ENCODE results near the gene PLEKHG3.

The PLEKHG3 gene

GRCh38 chr14:64703395-64704142 is 655 bp upstream of the PLEKHG3 start:
- H3K27ac ChIP-seq = peak overlapping the region; percentile 90
- TF ChIP-seq, protein P1, sequence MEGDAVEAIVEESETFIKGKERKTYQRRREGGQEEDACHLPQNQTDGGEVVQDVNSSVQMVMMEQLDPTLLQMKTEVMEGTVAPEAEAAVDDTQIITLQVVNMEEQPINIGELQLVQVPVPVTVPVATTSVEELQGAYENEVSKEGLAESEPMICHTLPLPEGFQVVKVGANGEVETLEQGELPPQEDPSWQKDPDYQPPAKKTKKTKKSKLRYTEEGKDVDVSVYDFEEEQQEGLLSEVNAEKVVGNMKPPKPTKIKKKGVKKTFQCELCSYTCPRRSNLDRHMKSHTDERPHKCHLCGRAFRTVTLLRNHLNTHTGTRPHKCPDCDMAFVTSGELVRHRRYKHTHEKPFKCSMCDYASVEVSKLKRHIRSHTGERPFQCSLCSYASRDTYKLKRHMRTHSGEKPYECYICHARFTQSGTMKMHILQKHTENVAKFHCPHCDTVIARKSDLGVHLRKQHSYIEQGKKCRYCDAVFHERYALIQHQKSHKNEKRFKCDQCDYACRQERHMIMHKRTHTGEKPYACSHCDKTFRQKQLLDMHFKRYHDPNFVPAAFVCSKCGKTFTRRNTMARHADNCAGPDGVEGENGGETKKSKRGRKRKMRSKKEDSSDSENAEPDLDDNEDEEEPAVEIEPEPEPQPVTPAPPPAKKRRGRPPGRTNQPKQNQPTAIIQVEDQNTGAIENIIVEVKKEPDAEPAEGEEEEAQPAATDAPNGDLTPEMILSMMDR (conservative IDR thresholded peaks at IDR 0.05) = no peak
- no peak for TF ChIP-seq ZFX (IDR thresholded peaks at IDR 0.05)

DNA sequence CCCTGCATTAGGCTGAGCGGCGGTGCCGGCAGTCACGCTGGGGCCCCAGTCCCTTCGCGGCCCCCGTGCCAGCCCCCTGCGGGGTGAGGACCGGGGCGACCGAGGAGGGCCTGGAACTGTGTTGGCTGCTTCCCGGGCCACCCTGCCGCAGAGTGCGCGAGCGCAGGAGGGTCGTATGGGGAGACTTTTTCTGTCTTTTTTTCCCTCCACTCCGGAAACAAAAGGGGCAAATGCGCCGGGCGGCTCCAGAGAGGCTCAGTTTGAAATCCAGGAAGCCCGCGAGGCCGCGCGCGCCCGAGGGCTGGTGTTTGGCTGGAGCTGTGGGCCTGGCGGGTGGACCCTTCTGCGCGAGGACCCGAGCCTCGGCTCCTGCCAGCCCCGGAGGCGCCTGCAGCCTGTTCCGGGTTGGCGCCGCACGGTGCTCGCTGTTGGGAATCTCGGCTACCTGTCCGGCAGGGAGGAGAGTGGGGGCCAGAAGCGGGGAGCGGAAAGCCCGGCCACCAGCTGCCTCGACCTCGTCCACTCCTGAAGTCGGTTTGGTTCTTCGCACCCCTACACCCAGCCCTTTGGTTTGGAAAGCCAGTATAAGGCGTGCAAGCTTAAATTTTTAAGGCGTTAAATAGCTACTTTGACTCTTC is 638 bp downstream of the PLEKHG3 start:
- H3K27ac ChIP-seq = peak overlapping the region; percentile 90
- TF ChIP-seq ZFX (IDR thresholded peaks at IDR 0.05) = peak; percentile 62
- TF ChIP-seq, protein P1 (conservative IDR thresholded peaks at IDR 0.05) = no peak

DNA sequence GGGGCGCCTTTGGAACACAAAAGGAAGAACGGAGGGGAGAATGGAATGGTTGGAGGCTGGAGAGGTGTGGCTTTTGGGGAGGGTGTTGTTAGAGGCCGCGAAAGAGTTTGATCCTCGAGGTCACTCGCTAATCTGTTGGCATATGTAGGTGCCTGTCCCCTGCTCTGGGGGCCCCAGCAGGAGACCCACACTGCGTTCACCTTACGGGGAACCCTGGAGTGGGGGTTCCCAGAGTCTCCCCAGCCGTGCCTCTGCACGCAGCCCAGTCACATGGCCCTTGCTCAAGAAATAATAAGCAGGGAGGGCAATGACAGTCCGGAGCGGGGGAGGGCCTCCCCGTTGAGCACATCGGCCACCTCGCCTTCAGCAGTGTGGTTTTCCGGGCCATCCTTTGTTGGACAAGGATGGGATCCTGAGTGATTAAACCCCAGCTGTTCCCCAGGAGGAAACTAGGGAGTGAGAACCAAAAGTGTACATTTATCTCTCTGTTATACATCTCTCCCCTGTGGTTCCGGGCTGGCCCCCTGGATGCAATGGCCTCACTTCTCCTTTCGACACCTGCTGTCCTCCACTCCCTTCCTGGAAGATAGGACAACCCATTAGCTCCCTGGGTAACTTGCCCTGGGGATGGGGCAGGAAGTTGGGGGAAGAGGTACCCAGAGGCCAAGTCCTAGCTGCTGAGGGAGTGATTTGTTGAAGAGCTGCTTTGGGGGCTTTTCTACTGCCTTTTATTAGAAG is 1.3 kb downstream of the PLEKHG3 start:
- TF ChIP-seq ZFX (IDR thresholded peaks at IDR 0.05) = no peak
- TF ChIP-seq, protein P1 (conservative IDR thresholded peaks at IDR 0.05) = no peak
- peak overlapping the region; percentile 90 for H3K27ac ChIP-seq

GRCh38 chr14:64706119-64706592 is 1.9 kb downstream of the PLEKHG3 start:
- no peak for TF ChIP-seq ZFX (IDR thresholded peaks at IDR 0.05)
- TF ChIP-seq, protein P1 (conservative IDR thresholded peaks at IDR 0.05) = no peak
- no peak overlapping the region for H3K27ac ChIP-seq

DNA sequence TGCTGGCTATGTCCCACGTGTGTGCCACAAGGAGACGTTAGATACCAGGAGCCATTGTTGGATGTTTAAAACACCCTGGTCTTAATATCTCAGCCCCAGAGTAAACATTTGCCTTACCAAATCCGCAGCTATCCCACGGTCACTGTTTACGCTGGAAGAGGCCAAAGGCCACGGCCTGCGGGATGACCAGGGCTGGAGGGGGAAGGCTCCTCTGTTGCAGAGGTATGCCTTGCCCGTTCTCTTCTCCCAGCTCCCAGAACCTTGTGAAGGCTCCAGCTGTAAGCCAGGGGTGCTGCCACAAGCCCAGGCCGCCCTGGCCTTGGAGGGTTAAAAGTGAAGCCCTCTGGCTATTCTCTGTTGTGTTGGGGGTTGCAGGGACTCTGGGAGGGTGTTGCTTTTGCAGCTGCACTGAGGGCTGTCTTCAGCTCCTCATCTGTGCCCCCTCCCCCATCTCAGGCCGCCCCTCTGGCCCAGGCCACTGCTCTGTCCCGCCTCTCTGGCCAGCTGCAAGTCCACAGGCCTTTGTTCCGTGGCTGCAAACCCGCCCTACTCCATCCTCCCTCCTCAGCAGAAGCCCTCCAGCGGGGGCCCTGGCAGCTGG is 2.5 kb downstream of the PLEKHG3 start:
- no peak overlapping the region for H3K27ac ChIP-seq
- TF ChIP-seq, protein P1 (conservative IDR thresholded peaks at IDR 0.05) = no peak
- no peak for TF ChIP-seq ZFX (IDR thresholded peaks at IDR 0.05)

- TF ChIP-seq, protein P1 (conservative IDR thresholded peaks at IDR 0.05) = no peak
- no peak for TF ChIP-seq ZFX (IDR thresholded peaks at IDR 0.05)
- H3K27ac ChIP-seq = no peak overlapping the region
Measured at GRCh38 chr14:64707661-64708060, 3.4 kb downstream of the PLEKHG3 start.

Measured in C4-2B (cell line).